Transverse colon (tissue), 4 donors: ENCODE measurements around the gene TFAP2D. TPM values are rescaled to one million over a fixed set of nuclear protein-coding genes. Genes with fewer than 3 reads are reported as not detected.

Experiments
- DNase-seq: peaks from one replicate; pipeline ENCODE4 v3.0.0-alpha.2; 2019
- H3K27ac ChIP-seq, 4 donors: fragments of 200-600 bp; sonication (generic); 2 replicates each; pipeline ENCODE4 v1.5.1; 2016 to 2018; ENCODE audit warnings: inconsistent platforms in 4 of 4
- H3K27me3 ChIP-seq: fragments of 200-600 bp; sonication (generic); 2 replicates; pipeline ENCODE4 v1.5.1; 2017; ENCODE audit warnings: inconsistent platforms
- H3K36me3 ChIP-seq, 4 donors: fragments of 200-600 bp; sonication (generic); 2 replicates each; pipeline ENCODE4 v1.5.1; 2017 to 2019; ENCODE audit warnings: inconsistent platforms in 4 of 4
- H3K4me1 ChIP-seq, 4 donors: fragments of 200-600 bp; sonication (generic); 2 replicates each; pipeline ENCODE4 v1.5.1; 2017 to 2020; ENCODE audit warnings: inconsistent platforms in 4 of 4
- H3K4me3 ChIP-seq, 4 donors: fragments of 200-600 bp; sonication (generic); 1 replicate in 1 of 4; 2 replicates in 3 of 4; pipeline versions ENCODE4 v1.5.1 to v1.6.1; 2017 to 2019; ENCODE audit warnings: inconsistent platforms in 4 of 4
- H3K9me3 ChIP-seq, 2 donors: fragments of 200-600 bp; sonication (generic); 2 replicates each; pipeline ENCODE4 v1.5.1; 2017 to 2019; ENCODE audit warnings: inconsistent platforms in 2 of 2
- EP300 ChIP-seq: sonication (generic); formaldehyde crosslinking; IDR thresholded peaks from one replicate; pipeline ENCODE4 v1.6.1; 2017; ENCODE audit warnings: antibody characterized with exemption, low read depth
- POLR2A ChIP-seq: fragments of 450-650 bp; IDR thresholded peaks from one replicate; pipeline ENCODE4 v1.6.1; 2016; ENCODE audit warnings: antibody characterized with exemption, mild to moderate bottlenecking, moderate library complexity
- POLR2AphosphoS5 ChIP-seq, 3 donors: sonication (generic); formaldehyde crosslinking; IDR thresholded peaks; one replicate each; pipeline ENCODE4 v1.6.1; 2016; ENCODE audit warnings: antibody characterized with exemption in 3 of 3
- WGBS, 2 donors: methylation state at CpG; one replicate each; pipeline ENCODE4 v1.1.5; 2018; ENCODE audit warnings: low coverage in 1 of 2; 5-methylcytosine and 5-hydroxymethylcytosine counted together
- in situ Hi-C, 4 donors: fragments of 200-750 bp; cut with MboI; loops; one replicate each; pipeline versions ENCODE4 v1.15.0 to v1.15.1; 2017; ENCODE audit warnings: low sequenced_read_pairs in 3 of 4, low pct_ligation_motif_present in 1 of 4, low pct_unique_long_range_greater_than_20kb in 1 of 4
- intact Hi-C: fragments of 100-400 bp; cut with DNase I; formaldehyde crosslinking; loops from one replicate; pipeline ENCODE4 v1.15.1; 2023; ENCODE audit warnings: low total_unique reads
- total RNA-seq, 4 donors: library from RNA; depleted of rRNA; stranded (reverse); fragments of >200 nt; gene quantifications; one replicate each; pipeline ENCODE4 v1.1.0, GENCODE V29; 2016
- TF ChIP-seq, protein P1 (sequence below), 5 experiments: fragments of 200-600 bp in 3 of 5; fragments of 450-650 bp in 2 of 5; sonication (generic) in 3 of 5; IDR thresholded peaks; 1 replicate in 2 of 5; 2 replicates in 3 of 5; pipeline ENCODE4 v1.5.1; 2016 to 2017; ENCODE audit warnings: antibody characterized with exemption in 5 of 5, inconsistent platforms in 3 of 5, mild to moderate bottlenecking in 2 of 5, moderate library complexity in 1 of 5

Gene TFAP2D
- total RNA-seq, 4 donors from 2014 or later: not detected

DNA sequence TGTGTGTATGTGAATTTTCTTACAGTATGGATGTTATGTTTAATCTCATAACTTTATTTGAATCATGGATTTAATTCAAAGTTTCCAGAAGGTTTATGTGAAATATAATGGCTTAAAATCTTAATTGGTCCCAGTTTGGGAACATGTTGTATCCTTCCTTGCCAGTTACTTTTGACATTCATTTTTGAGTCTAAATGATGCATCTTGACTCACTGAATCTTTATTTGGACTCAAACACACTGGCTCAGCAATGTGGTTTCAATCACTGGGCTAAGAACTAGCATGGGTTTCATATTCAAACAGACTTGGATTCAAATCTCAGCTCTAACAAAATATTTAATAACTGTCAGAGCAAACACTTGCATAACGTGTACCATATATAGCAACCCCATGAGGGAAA is 79.4 kb downstream of the TFAP2D start:
- H3K4me1 ChIP-seq: no peaks in the 10 kb centered on the region
- in situ Hi-C loops (no loop called here), intact Hi-C loops (no loop called here)
- no peak overlapping the region for H3K4me3 ChIP-seq
- H3K9me3 ChIP-seq: no peaks in the 10 kb centered on the region
- 49 to 100% methylated on average over 1 of the region's 1 CpG for WGBS, 2 donors
- H3K36me3 ChIP-seq: no peaks in the 10 kb centered on the region
- no peak for DNase-seq
- H3K27ac ChIP-seq: no peak overlapping the region
- H3K27me3 ChIP-seq: no peaks in the 10 kb centered on the region
- no peak for TF ChIP-seq POLR2AphosphoS5 (IDR thresholded peaks at IDR 0.05)
- TF ChIP-seq EP300: no peak
- no peak for TF ChIP-seq POLR2A
- TF ChIP-seq, protein P1, sequence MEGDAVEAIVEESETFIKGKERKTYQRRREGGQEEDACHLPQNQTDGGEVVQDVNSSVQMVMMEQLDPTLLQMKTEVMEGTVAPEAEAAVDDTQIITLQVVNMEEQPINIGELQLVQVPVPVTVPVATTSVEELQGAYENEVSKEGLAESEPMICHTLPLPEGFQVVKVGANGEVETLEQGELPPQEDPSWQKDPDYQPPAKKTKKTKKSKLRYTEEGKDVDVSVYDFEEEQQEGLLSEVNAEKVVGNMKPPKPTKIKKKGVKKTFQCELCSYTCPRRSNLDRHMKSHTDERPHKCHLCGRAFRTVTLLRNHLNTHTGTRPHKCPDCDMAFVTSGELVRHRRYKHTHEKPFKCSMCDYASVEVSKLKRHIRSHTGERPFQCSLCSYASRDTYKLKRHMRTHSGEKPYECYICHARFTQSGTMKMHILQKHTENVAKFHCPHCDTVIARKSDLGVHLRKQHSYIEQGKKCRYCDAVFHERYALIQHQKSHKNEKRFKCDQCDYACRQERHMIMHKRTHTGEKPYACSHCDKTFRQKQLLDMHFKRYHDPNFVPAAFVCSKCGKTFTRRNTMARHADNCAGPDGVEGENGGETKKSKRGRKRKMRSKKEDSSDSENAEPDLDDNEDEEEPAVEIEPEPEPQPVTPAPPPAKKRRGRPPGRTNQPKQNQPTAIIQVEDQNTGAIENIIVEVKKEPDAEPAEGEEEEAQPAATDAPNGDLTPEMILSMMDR (IDR thresholded peaks at IDR 0.05): no peak

DNA sequence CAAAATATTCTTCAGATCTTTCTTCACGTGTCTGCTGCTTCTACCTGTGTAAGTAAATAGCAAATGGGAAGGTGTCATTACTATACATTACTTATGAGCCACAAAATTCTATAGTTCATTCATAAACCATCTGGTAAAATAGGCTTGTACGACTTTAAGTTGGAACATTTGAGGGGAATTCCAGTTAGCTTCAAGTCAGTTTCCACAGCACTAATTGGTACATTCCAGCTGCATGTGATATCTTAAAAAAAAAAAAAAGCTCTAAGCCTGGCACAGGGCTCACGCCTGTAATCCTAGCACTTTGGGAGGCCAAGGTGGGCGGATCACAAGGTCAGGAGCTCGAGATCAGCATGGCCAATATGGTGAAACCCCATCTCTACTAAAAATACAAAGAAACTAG is 82.2 kb downstream of the TFAP2D start:
- H3K9me3 ChIP-seq: no peaks in the 10 kb centered on the region
- DNase-seq: no peak
- no peaks in the 10 kb centered on the region for H3K27me3 ChIP-seq
- intact Hi-C loops: no loop called here
- TF ChIP-seq POLR2AphosphoS5 (IDR thresholded peaks at IDR 0.05): no peak
- TF ChIP-seq POLR2A: no peak
- TF ChIP-seq EP300: no peak
- TF ChIP-seq, protein P1 (IDR thresholded peaks at IDR 0.05): no peak
- H3K27ac ChIP-seq: no peak overlapping the region
- H3K36me3 ChIP-seq: no peaks in the 10 kb centered on the region
- in situ Hi-C loops: no loop called here
- H3K4me1 ChIP-seq: no peaks in the 10 kb centered on the region
- no peak overlapping the region for H3K4me3 ChIP-seq
- 40 to 45% methylated on average over 3 to 5 of the region's 5 CpGs for WGBS, 2 donors

DNA sequence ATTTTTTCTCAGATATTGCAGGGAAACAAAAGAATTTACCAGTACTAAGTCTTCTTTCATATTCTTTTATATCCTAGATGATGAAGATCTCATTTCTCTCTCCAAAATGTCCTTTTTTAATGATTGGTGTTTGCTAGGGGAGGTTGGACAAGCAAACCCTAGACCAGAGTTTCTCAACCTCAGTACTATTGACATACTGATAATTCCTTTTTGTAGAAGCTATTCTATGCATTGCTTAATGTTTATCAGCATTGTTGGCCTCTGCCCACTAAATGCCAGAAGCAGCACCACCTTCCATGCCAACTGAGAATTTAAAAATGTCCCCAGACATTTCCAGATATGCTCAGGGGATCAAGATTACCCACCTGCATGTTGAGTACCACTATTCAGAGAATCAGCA is 91.0 kb downstream of the TFAP2D start:
- in situ Hi-C loops (loop anchor here in 3 of 4 donors (25.0 kb wide), 4 partner anchors 558 to 1233 kb away; no protein-coding TSS in a partner anchor), intact Hi-C loops (no loop called here)
- DNase-seq: no peak
- Histone ChIP-seq H3K9me3 (no peaks in the 10 kb centered on the region), H3K27me3 (no peaks in the 10 kb centered on the region), H3K27ac (no peak overlapping the region), H3K36me3 (no peaks in the 10 kb centered on the region), H3K4me1 (no peaks in the 10 kb centered on the region), H3K4me3 (no peak overlapping the region)
- TF ChIP-seq EP300 (no peak), POLR2AphosphoS5 (IDR thresholded peaks at IDR 0.05) (no peak), POLR2A (no peak)
- TF ChIP-seq, protein P1 (IDR thresholded peaks at IDR 0.05): no peak

DNA sequence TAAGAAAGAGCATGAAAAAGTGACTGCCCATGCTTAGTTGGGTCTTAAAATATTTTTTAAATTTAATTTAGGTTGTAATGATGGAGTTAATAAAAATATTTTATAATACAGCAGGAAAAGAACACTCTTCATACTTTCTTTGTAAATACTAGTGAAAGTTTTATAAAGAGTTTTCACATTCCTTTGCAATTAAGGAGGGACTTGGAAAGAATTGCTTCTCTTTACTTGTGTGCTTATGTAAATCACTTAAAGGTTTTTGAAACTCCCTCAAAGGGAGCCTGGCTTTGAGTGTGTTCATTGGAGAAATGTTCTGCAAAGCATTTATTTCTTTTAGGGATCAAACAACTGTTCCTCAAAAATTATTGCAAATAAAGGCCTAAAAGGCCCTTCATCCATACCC is 93.7 kb downstream of the TFAP2D start:
- H3K4me1 ChIP-seq: no peaks in the 10 kb centered on the region
- in situ Hi-C loops: loop anchor here in 3 of 4 donors (25.0 kb wide), 4 partner anchors 555 to 1230 kb away; no protein-coding TSS in a partner anchor

More for the DNA sequence above, 93.7 kb downstream of the TFAP2D start:
- H3K27me3 ChIP-seq: no peaks in the 10 kb centered on the region
- H3K27ac ChIP-seq: no peak overlapping the region
- TF ChIP-seq POLR2A (no peak), EP300 (no peak), POLR2AphosphoS5 (IDR thresholded peaks at IDR 0.05) (no peak)
- TF ChIP-seq, protein P1 (IDR thresholded peaks at IDR 0.05): no peak
- H3K4me3 ChIP-seq: no peak overlapping the region
- no peak for DNase-seq
- intact Hi-C loops: no loop called here
- H3K36me3 ChIP-seq: no peaks in the 10 kb centered on the region
- no peaks in the 10 kb centered on the region for H3K9me3 ChIP-seq
